ACHN (cell line): ENCODE measurements around the gene MMS22L.

Source experiments
- DNase-seq: peaks from one replicate; pipeline ENCODE4 v3.0.0-alpha.2; 2015
- in situ Hi-C: cut with HindIII; loops from 2 replicates; pipeline ENCODE4 v1.10.0; 2017; ENCODE audit warnings: low sequenced_read_pairs, low pct_ligation_motif_present, low pct_unique_long_range_greater_than_20kb

Gene MMS22L

DNA sequence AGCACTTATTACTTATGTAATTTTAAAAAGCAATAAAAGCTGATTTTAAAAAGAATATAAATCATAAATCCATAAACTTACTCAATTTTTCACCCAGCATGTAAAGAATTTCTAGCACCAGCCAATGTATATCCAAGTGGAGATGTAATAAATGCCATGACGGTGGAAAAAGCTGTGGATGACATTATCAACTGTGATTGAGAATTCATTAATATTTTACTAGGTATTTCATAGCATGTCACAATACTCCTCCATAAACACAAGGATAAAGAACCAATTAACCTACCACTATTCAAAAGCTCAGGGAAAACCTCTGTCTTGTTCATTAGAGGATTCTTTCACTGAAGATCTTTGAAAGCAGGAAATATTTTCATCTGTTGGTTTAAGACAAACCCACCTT is 13.2 kb downstream of the MMS22L start:
- DNase-seq, result no peak
- in situ Hi-C loops, result no loop called here

DNA sequence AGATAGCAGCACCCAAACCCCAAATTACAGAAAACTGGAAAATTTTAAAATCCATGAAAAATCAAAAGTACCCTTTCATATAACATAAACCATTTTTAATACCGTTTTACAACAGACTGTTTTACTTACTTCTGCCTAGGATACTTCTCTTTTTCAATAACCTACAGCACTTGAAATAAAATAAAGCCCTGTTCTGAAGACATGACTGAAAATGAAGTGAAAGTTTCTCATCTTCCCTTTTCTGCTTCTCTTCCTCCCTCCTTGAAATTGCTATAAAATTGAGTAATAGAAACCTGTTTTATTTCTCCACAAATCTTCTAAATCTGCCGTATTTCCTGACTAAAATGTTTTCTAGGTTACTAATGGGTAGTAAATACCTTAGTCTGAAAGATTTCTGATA is 20.3 kb downstream of the MMS22L start:
- in situ Hi-C loops, result no loop called here
- no peak for DNase-seq

DNA sequence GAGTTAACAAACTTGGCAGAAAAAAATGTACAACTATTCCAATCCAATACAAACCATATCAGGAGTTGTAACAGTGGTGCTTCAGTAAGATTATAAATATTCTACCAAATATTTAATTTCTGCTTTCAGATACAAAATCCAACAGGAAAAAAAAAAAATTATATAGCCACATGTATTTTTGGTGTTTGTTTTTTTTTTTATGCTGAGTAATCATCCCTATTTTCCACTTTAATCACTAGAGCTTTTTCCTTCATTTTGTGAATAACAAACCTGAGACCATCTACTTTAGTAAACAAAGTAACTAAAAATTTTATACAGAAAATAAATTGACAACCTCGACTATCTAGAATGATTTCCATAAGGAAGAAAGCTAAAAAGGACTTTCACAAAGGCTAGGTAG is 36.2 kb downstream of the MMS22L start:
- in situ Hi-C loops, result no loop called here
- no peak for DNase-seq

DNA sequence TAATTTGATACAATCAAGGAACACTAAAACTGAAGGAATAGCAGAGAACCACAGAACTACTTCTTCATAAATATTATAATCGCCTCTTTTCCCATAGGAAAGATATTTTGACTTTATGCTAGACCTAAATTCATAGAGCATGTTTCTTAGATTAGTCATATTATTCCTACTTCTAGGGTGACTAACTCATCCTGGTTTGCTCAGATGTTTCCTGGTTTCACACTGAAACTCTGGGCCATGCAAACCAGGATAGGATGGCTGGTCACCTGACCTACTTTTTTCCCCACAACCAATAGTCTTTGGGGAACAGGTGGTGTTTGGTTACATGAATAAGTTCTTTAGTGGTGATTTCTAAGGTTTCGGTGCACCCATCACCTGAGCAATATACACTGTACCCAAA is 42.8 kb downstream of the MMS22L start:
- DNase-seq, result peak; percentile 28
- in situ Hi-C loops, result no loop called here

- in situ Hi-C loops, result no loop called here
- no peak for DNase-seq
Observed at GRCh38 chr6:97231911-97232310, 51.1 kb downstream of the MMS22L start.

GRCh38 chr6:97222903-97223302 is 60.1 kb downstream of the MMS22L start:
- in situ Hi-C loops, result no loop called here
- no peak for DNase-seq

DNA sequence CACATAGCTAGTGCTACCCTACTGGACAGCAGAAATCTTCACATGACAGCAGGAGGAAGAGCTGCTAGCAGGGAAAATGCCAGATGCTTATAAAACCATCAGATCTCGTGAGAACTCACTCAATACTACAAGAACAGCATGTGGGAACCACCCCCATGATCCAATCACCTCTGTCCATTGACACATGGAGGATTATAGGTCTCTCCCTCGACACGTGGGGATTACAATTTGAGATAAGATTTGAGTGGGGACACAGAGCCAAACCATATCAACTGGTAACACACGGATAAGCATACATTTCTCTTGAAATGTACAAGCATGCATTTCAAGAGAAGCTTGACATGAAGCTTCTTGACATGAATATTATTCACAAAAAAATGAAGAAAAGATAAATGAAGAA is 64.1 kb downstream of the MMS22L start:
- no peak for DNase-seq
- in situ Hi-C loops, result no loop called here

GRCh38 chr6:97215157-97215769 is 67.8 kb downstream of the MMS22L start:
- in situ Hi-C loops, result no loop called here
- peak; percentile 77 for DNase-seq

GRCh38 chr6:97214671-97215070 is 68.3 kb downstream of the MMS22L start:
- DNase-seq, result no peak
- in situ Hi-C loops, result no loop called here

DNA sequence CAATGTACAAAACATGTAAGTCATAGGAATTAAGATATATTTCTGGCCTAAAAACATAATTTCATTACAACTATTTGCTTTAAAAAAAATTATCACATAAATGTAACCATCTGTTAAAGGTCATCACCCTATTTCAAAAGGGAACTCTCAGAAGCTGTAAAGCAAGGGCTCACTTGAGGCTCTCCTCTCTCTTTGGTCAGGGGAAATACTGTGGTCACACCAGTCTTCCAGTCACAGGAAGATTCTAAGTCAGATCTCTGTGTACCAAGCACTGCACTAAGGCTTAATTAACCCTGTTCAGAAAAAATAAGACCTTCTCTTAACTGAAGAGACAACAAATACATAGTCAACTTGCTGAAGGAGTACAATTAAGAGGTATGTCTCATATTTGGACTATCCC is 75.6 kb downstream of the MMS22L start:
- in situ Hi-C loops, result no loop called here
- DNase-seq, result no peak

DNA sequence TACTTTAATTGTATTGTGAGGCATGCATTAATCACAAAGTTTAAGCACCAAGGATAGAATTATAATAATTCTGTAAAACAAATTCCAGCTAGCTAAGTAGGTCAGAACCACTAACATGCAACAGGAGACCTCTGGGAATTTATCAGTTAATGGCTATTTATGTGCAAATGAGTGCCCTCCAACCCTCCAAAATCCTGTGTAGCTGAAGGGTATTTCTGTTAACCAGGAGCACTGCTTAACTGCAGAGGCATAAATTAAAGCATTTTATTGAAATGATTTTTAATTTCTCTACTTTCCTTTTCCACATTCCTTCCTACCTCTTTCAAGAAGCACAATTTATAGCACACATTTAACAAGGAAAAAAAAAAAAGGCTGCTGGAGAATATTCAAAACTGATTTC is 77.0 kb downstream of the MMS22L start:
- in situ Hi-C loops, result no loop called here
- no peak for DNase-seq

DNA sequence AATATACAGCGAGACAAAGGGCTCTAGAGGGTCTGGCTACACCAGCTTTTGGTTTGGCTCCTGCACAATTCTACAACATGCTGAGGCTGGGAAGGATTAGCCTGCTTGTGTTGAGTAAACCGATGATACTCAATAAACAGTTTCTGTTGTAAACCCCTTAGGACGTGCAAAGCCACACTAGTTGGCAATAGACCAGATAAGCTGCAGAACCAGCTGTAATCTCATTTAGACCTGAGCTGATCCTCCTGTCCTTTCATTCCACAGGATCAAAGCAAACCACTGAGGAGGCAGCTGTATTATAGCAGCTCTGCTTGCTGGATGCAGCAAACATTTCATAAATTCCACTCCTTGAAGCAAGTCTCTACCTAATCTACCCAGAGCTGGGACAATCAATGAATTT is 79.7 kb downstream of the MMS22L start:
- in situ Hi-C loops, result no loop called here
- DNase-seq, result no peak

GRCh38 chr6:97198046-97198565 is 84.9 kb downstream of the MMS22L start:
- in situ Hi-C loops, result no loop called here
- no peak for DNase-seq

- in situ Hi-C loops, result no loop called here
- no peak for DNase-seq
Observed at GRCh38 chr6:97195117-97195516, 87.9 kb downstream of the MMS22L start.

DNA sequence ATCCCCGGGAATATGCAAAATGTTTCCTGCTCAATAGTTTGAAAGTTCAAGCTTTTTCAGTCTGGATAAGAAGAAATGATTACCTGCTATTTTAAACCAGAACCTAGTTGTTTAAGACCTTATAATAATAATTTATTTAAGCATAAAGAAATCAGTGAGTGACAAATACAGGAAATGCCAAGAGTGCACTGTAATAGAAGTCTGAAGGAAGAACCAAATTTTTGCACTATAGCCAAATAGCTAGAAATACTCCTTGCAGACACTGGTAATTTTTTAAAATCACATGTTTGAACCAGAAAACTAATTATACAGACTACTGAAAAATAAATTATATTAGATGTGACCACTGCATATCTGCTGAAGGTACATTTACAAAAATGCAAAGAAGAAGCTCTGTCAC is 93.2 kb downstream of the MMS22L start:
- in situ Hi-C loops, result no loop called here
- DNase-seq, result no peak

GRCh38 chr6:97187951-97188350 is 95.1 kb downstream of the MMS22L start:
- DNase-seq, result no peak
- in situ Hi-C loops, result no loop called here

- in situ Hi-C loops, result no loop called here
- peak; percentile 67 for DNase-seq
Observed at GRCh38 chr6:97186416-97186999, 96.5 kb downstream of the MMS22L start.

GRCh38 chr6:97177905-97178304 is 105.1 kb downstream of the MMS22L start:
- in situ Hi-C loops, result no loop called here
- DNase-seq, result no peak

DNA sequence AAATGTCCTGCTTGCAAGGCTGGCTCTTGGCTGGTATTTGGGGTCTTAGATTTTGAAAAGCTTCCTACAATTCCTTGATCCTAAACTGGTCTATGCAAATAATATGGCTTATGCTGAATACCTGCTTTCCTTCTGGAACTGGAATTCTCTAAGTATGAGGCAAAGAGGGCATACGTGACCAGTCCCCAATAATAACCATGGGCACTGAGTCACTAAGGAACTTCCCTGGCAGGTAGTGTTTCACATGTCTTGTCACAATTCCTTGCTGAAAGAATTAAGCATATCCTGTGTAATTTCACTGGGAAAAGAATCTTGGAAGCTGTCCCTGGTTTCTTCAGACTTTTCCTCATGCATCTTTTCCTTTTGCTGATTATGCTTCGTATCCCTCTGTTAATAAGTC is 106.5 kb downstream of the MMS22L start:
- in situ Hi-C loops, result no loop called here
- no peak for DNase-seq

DNA sequence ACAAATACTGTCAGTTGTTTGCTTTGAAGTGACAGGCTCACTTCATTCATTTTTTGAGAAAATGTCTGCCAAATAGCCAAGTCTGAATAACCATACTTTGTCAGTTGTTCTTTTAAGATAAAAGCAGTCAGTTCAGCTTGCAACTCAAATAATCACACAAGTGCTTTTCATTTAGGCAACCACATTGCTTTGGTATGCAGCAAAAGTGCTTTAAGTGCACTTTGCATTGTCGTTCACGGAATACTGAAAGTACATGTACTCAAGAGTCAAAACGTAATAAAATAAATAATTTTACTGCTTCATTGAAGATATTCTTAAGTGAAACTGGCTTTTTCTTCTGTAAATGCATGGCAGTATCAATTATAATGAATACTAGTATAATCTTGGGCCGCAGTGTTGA is 107.2 kb downstream of the MMS22L start:
- in situ Hi-C loops, result no loop called here
- DNase-seq, result no peak
